ENCODE data around the gene AGPAT2.

DNA sequence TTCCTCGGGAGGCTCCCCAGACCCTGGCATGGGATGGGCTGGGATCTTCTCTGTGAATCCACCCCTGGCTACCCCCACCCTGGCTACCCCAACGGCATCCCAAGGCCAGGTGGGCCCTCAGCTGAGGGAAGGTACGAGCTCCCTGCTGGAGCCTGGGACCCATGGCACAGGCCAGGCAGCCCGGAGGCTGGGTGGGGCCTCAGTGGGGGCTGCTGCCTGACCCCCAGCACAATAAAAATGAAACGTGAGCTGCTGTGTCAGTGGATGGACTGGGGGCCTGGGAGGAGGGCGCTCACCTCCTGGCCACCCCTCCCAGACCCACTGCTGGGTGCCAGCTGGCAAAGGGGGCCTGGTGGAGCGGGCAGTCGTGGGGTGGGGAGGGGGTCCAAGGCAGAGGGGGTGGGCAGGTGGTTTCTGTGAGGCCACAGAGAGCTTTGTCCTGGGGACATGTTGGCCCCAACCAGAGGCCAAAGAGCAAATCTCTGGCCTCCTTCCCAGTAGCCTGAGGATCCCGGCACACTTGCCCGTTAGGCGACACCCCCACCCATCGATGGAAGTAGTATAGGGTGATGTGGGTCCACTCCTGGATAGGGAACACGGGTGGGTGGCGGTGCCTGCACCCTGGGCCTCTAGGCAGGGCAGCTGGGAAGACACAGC lies 14.7 kb downstream of the AGPAT2 start:
- TF ChIP-seq CTCF (IDR thresholded peaks at IDR 0.05; ENCODE audit: low read depth, low read length, poor library complexity, severe bottlenecking), result no peak
- no peak for TF ChIP-seq EZH2phosphoT487 (IDR thresholded peaks at IDR 0.05; ENCODE audit: borderline replicate concordance, low read length)
